AG10803 (cell line): ENCODE results near the gene AFF3.

Source experiments
- DNase-seq: peaks from one replicate; pipeline ENCODE4 v3.0.0; 2010; ENCODE audit warnings: low read depth
- H3K4me3 ChIP-seq: 2 replicates; pipeline ENCODE4 v1.5.1; 2011; ENCODE audit warnings: mild to moderate bottlenecking, low read length, control low read depth
- TF ChIP-seq, protein P1 (sequence below): conservative IDR thresholded peaks from 2 replicates; pipeline ENCODE4 v1.5.1; 2011; ENCODE audit warnings: mild to moderate bottlenecking, low read length, control low read depth, inconsistent platforms

AFF3 gene

GRCh38 chr2:99865818-99866676 is 276.3 kb downstream of the AFF3 start:
- TF ChIP-seq, protein P1, sequence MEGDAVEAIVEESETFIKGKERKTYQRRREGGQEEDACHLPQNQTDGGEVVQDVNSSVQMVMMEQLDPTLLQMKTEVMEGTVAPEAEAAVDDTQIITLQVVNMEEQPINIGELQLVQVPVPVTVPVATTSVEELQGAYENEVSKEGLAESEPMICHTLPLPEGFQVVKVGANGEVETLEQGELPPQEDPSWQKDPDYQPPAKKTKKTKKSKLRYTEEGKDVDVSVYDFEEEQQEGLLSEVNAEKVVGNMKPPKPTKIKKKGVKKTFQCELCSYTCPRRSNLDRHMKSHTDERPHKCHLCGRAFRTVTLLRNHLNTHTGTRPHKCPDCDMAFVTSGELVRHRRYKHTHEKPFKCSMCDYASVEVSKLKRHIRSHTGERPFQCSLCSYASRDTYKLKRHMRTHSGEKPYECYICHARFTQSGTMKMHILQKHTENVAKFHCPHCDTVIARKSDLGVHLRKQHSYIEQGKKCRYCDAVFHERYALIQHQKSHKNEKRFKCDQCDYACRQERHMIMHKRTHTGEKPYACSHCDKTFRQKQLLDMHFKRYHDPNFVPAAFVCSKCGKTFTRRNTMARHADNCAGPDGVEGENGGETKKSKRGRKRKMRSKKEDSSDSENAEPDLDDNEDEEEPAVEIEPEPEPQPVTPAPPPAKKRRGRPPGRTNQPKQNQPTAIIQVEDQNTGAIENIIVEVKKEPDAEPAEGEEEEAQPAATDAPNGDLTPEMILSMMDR = no peak
- no peak overlapping the region for H3K4me3 ChIP-seq
- peak; percentile 52 for DNase-seq

DNA sequence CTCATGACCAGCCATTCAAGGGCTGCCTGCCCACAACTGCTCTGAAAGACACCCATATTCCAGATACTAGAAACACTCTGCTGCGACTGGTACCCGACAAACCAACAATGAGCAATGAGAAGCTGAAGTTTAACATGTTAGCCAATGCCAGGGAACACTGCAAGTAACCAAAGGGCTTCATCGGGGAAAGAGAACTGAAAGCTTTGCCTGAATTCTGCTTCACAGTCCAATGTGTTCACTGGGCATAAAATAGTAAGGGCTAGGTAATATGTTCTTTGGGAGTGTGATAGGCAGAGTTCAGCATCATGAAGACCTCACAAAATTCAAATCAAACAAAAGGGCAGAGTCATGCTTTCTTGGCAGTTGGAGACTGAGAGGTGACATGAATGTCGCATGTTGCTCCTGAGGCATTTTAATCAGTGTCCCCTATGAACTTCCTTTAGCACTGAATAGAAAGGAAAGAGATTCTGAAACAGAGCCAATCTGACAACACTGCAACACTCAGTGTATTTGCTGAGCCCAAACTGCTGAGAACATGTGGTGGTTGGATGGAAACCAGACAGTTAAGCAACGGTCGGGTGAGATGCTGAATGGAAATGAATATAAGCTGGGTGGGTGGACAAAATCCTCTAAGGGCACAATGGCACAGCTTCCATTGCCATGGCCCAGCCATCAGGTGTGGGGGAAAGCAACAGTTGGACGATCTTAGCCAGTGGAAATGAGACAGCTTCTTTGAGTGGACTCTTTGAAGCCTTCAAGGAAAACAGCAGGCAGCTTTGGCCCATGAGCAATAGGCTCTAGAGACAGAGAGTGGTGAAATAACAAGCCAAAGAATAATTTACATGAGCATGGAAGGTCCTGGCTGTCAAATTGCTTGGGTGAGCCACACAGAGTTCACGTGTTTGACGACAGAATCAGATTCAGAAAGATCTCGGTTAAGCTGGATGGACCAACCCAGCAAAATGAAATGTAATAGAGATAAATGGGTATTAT is 277.5 kb downstream of the AFF3 start:
- peak; percentile 78 for DNase-seq
- TF ChIP-seq, protein P1 = no peak
- H3K4me3 ChIP-seq = no peak overlapping the region

- DNase-seq = no peak
- TF ChIP-seq, protein P1 = no peak
- no peak overlapping the region for H3K4me3 ChIP-seq
Observed at GRCh38 chr2:99863903-99864270, 278.5 kb downstream of the AFF3 start.

DNA sequence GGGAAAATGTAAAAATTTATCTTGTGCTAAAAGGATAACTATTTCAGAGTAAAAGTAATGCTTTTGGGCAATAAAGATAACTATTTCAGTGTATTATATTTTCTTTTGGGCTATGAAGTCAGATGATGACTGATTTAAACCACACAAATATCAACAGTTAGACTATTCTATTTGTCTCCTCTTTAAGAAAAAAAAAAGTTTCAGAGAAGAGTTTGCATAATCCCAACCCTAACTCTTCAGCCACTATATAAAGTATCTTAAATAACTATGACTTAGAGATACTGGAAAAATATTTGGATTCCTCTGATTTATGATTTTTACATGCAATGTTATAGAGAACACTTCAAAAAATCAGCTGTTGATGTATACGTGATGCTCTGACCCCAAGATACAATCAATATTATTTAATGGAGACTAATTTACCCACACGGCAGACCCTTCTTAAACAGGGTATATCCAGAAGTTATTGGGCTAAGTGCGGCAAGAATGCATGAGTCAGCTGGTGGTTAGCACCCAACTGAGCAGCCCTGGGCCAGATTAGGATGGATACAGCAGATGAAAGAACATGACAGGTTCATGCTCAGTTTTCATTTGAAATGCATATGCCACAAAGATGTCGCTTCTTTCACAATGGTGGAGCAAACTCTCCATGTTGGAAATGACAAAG is 279.0 kb downstream of the AFF3 start:
- H3K4me3 ChIP-seq = no peak overlapping the region
- no peak for DNase-seq
- TF ChIP-seq, protein P1 = no peak

GRCh38 chr2:99862566-99862965 is 279.8 kb downstream of the AFF3 start:
- DNase-seq = no peak
- TF ChIP-seq, protein P1 = no peak
- H3K4me3 ChIP-seq = no peak overlapping the region

- DNase-seq = peak; percentile 42
Observed at GRCh38 chr2:99861376-99861760, 281.0 kb downstream of the AFF3 start.

More at GRCh38 chr2:99861376-99861760, 281.0 kb downstream of the AFF3 start:
- no peak overlapping the region for H3K4me3 ChIP-seq
- TF ChIP-seq, protein P1 = no peak
